ENCODE data around the gene GTPBP4.

- TF ChIP-seq BHLHE40 (IDR thresholded peaks at IDR 0.05; ENCODE audit: low read length) (no peak), RNF219 (CRISPR knock-in tag; IDR thresholded peaks at IDR 0.05) (no peak), NFAT5 (CRISPR knock-in tag; IDR thresholded peaks at IDR 0.05) (no peak), ZKSCAN5 (CRISPR knock-in tag; IDR thresholded peaks at IDR 0.05) (no peak), ZNF788 (CRISPR knock-in tag; IDR thresholded peaks at IDR 0.05; ENCODE audit: borderline replicate concordance) (no peak), FOXM1 (CRISPR knock-in tag; IDR thresholded peaks at IDR 0.05) (no peak), TOPORS (CRISPR knock-in tag; IDR thresholded peaks at IDR 0.05) (no peak), POLR2A (IDR thresholded peaks at IDR 0.05; ENCODE audit: insufficient read depth in 1 of 2, low read depth in 2 of 2, low read length in 2 of 2) (no peak), ZBTB44 (CRISPR knock-in tag; IDR thresholded peaks at IDR 0.05) (no peak), CHD4 (IDR thresholded peaks at IDR 0.05; ENCODE audit: borderline replicate concordance, low read length) (no peak), PREB (CRISPR knock-in tag; IDR thresholded peaks at IDR 0.05) (no peak), GABPA (IDR thresholded peaks at IDR 0.05; ENCODE audit: low read depth, low read length) (no peak), GABPA (CRISPR knock-in tag; IDR thresholded peaks at IDR 0.05; ENCODE audit: low read depth) (no peak; the same call in 1 of the 2 replicates), ZNF124 (CRISPR knock-in tag; IDR thresholded peaks at IDR 0.05) (no peak), PRDM15 (CRISPR knock-in tag; IDR thresholded peaks at IDR 0.05) (no peak)
Measured at GRCh38 chr10:969473-970150, 18.6 kb upstream of the GTPBP4 start.

All from HepG2 (cell line).